HEK293T (cell line): ENCODE measurements around the gene PCDHA7.

ENCODE experiments used
- ARNT ChIP-seq: fragments of 450-650 bp; IDR thresholded peaks from 2 replicates; pipeline ENCODE4 v1.6.1; 2017; ENCODE audit warnings: mild to moderate bottlenecking
- BHLHE40 ChIP-seq: fragments of 450-650 bp; IDR thresholded peaks from 2 replicates; pipeline ENCODE4 v1.6.1; 2016; ENCODE audit warnings: mild to moderate bottlenecking, moderate library complexity, borderline replicate concordance
- ELF4 ChIP-seq: fragments of 450-650 bp; IDR thresholded peaks from 2 replicates; pipeline ENCODE4 v1.6.1; 2017; ENCODE audit warnings: antibody characterized with exemption
- FOXA1 ChIP-seq: fragments of 450-650 bp; IDR thresholded peaks from 2 replicates; pipeline ENCODE4 v1.6.1; 2016; ENCODE audit warnings: mild to moderate bottlenecking
- FOXK2 ChIP-seq: fragments of 450-650 bp; IDR thresholded peaks from 2 replicates; pipeline ENCODE4 v1.6.1; 2016; ENCODE audit warnings: mild to moderate bottlenecking
- FOXM1 ChIP-seq: fragments of 450-650 bp; IDR thresholded peaks from 2 replicates; pipeline ENCODE4 v1.6.1; 2017; ENCODE audit warnings: mild to moderate bottlenecking, borderline replicate concordance
- HDGF ChIP-seq: fragments of 450-650 bp; IDR thresholded peaks from 2 replicates; pipeline ENCODE4 v1.6.1; 2017; ENCODE audit warnings: antibody characterized with exemption, borderline replicate concordance
- SP1 ChIP-seq: fragments of 450-650 bp; IDR thresholded peaks from 2 replicates; pipeline ENCODE4 v1.6.1; 2017
- SUZ12 ChIP-seq: fragments of 450-650 bp; IDR thresholded peaks from 2 replicates; pipeline ENCODE4 v1.6.1; 2016; ENCODE audit warnings: mild to moderate bottlenecking
- TARDBP ChIP-seq: fragments of 450-650 bp; IDR thresholded peaks from 2 replicates; pipeline ENCODE4 v1.6.1; 2016

DNA sequence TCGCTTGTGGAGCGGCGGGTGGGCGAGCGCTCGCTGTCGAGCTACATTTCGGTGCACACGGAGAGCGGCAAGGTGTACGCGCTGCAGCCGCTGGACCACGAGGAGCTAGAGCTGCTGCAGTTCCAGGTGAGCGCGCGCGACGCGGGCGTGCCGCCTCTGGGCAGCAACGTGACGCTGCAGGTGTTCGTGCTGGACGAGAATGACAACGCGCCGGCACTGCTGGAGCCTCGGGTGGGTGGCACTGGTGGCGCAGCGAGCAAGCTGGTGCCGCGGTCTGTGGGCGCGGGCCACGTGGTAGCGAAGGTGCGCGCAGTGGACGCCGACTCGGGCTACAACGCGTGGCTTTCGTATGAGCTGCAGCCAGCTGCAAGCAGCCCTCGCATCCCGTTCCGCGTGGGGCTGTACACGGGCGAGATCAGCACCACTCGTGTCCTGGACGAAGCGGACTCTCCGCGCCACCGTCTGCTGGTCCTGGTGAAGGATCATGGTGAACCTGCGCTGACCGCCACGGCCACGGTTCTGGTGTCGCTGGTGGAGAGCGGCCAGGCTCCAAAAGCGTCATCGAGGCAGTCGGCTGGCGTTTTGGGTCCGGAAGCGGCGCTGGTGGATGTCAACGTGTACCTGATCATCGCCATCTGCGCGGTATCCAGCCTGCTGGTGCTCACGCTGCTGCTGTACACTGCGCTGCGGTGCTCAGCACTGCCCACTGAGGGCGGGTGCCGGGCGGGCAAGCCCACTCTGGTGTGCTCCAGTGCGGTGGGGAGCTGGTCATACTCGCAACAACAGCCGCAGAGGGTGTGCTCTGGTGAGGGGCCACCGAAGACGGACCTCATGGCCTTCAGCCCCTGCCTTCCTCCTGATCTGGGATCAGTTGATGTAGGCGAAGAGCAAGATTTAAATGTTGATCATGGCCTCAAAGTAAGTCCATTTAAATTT is 9.0 kb downstream of the PCDHA7 start:
- no peak for TF ChIP-seq ELF4
- TF ChIP-seq TARDBP = no peak
- no peak for TF ChIP-seq BHLHE40
- TF ChIP-seq FOXM1 = no peak
- TF ChIP-seq ARNT = no peak
- no peak for TF ChIP-seq SUZ12
- no peak for TF ChIP-seq FOXK2
- TF ChIP-seq HDGF = no peak
- no peak for TF ChIP-seq FOXA1
- TF ChIP-seq SP1 = no peak
